Measurements from ENCODE around the gene NFKBIL1.

- no peak for TF ChIP-seq CTCF (IDR thresholded peaks at IDR 0.05)
- no peak for TF ChIP-seq POLR2A (IDR thresholded peaks at IDR 0.05)
Measured at GRCh38 chr6:31579119-31579505, 31.7 kb downstream of the NFKBIL1 start.

Data from adrenal gland (tissue), 5 donors.